CD14-positive monocyte (primary cell): ENCODE data around the gene SH3BP4. TPM values are rescaled to one million over a fixed set of nuclear protein-coding genes. Genes with fewer than 3 reads are reported as not detected.

ENCODE experiments used
- DNase-seq, 3 donors: peaks; one replicate each; pipeline ENCODE4 v3.0.0-alpha.2; 2011 to 2022
- H2AFZ ChIP-seq: 2 replicates; pipeline ENCODE4 v1.6.0; 2012; ENCODE audit warnings: mild to moderate bottlenecking, low read depth, low read length, inconsistent platforms; ENCODE audit not compliant: insufficient read depth, poor library complexity, severe bottlenecking
- H3K27ac ChIP-seq, 2 donors: 1 replicate in 1 of 2; 2 replicates in 1 of 2; pipeline ENCODE4 v1.5.1; 2012 to 2013; ENCODE audit warnings: low read length in 2 of 2, control low read depth in 1 of 2, inconsistent platforms in 1 of 2, low read depth in 1 of 2, mild to moderate bottlenecking in 1 of 2
- H3K27me3 ChIP-seq, 2 donors: one replicate each; pipeline versions ENCODE4 v1.6.0 to v1.6.1; 2011 to 2013; ENCODE audit warnings: low read length in 2 of 2; ENCODE audit not compliant: control insufficient read depth in 2 of 2, insufficient read depth in 2 of 2
- H3K36me3 ChIP-seq, 2 donors: replicated peaks in 1 of 2; 1 replicate in 1 of 2; 2 replicates in 1 of 2; pipeline versions ENCODE4 v1.5.1 to v1.6.1; 2012 to 2013; ENCODE audit warnings: low read length in 2 of 2, control low read depth in 1 of 2, inconsistent platforms in 1 of 2, mild to moderate bottlenecking in 1 of 2; ENCODE audit not compliant: insufficient read depth in 2 of 2, control insufficient read depth in 1 of 2
- H3K4me1 ChIP-seq, 2 donors: 1 replicate in 1 of 2; 2 replicates in 1 of 2; pipeline versions ENCODE4 v1.5.1 to v1.6.1; 2012 to 2013; ENCODE audit warnings: low read length in 2 of 2, control low read depth in 1 of 2, inconsistent platforms in 1 of 2, mild to moderate bottlenecking in 1 of 2, moderate library complexity in 1 of 2; ENCODE audit not compliant: insufficient read depth in 2 of 2, control insufficient read depth in 1 of 2
- H3K4me2 ChIP-seq: replicated peaks from 2 replicates; pipeline ENCODE3; 2012; ENCODE audit warnings: low read length, moderate library complexity, mild to moderate bottlenecking; ENCODE audit not compliant: poor library complexity, severe bottlenecking; ENCODE audit errors: extremely low read depth
- H3K4me3 ChIP-seq, 3 experiments: fragments of 200-600 bp in 1 of 3; sonication (generic) in 1 of 3; replicated peaks in 1 of 3; 1 replicate in 2 of 3; 2 replicates in 1 of 3; pipeline ENCODE4 v1.5.1; 2011 to 2013; ENCODE audit warnings: low read length in 3 of 3, mild to moderate bottlenecking in 3 of 3, control low read depth in 2 of 3, low read depth in 2 of 3, inconsistent platforms in 1 of 3, moderate library complexity in 1 of 3
- H3K79me2 ChIP-seq: 2 replicates; pipeline ENCODE4 v1.6.0; 2012; ENCODE audit warnings: mild to moderate bottlenecking, control low read depth, inconsistent platforms, low read length, moderate library complexity; ENCODE audit not compliant: insufficient read depth
- H3K9ac ChIP-seq: 2 replicates; pipeline ENCODE4 v1.6.0; 2017; ENCODE audit warnings: low read length, mild to moderate bottlenecking; ENCODE audit not compliant: insufficient read depth, poor library complexity, severe bottlenecking
- H3K9me3 ChIP-seq, 2 donors: replicated peaks in 1 of 2; 1 replicate in 1 of 2; 2 replicates in 1 of 2; pipeline versions ENCODE4 v1.5.1 to v1.6.1; 2012 to 2013; ENCODE audit warnings: low read length in 2 of 2, control low read depth in 1 of 2; ENCODE audit not compliant: control insufficient read depth in 1 of 2, insufficient read depth in 1 of 2
- H4K20me1 ChIP-seq: 2 replicates; pipeline ENCODE4 v1.6.0; 2012; ENCODE audit warnings: mild to moderate bottlenecking, low read length, control low read depth, moderate library complexity; ENCODE audit not compliant: insufficient read depth
- H3K27ac Mint-ChIP-seq, 7 donors: one replicate each; pipeline ENCODE4 v1.8.0; 2020; ENCODE audit warnings: mild to moderate bottlenecking in 7 of 7, mixed read lengths in 7 of 7, moderate library complexity in 6 of 7, inconsistent platforms in 2 of 7
- H3K27me3 Mint-ChIP-seq, 3 donors: one replicate each; pipeline ENCODE4 v1.8.0; 2021 to 2022; ENCODE audit warnings: low read depth in 3 of 3, mild to moderate bottlenecking in 3 of 3, mixed read lengths in 3 of 3, moderate library complexity in 3 of 3, inconsistent platforms in 1 of 3
- H3K36me3 Mint-ChIP-seq, 2 donors: one replicate each; pipeline ENCODE4 v1.8.0; 2020; ENCODE audit warnings: mixed read lengths in 2 of 2, inconsistent platforms in 1 of 2, mild to moderate bottlenecking in 1 of 2
- H3K4me1 Mint-ChIP-seq: one replicate; pipeline ENCODE4 v1.8.0; 2020; ENCODE audit warnings: mild to moderate bottlenecking, mixed read lengths
- H3K4me3 Mint-ChIP-seq, 2 donors: one replicate each; pipeline ENCODE4 v1.8.0; 2020; ENCODE audit warnings: mild to moderate bottlenecking in 2 of 2, mixed read lengths in 2 of 2, moderate library complexity in 1 of 2
- H3K9me3 Mint-ChIP-seq, 7 donors: one replicate each; pipeline ENCODE4 v1.8.0; 2020 to 2022; ENCODE audit warnings: mixed read lengths in 7 of 7, mild to moderate bottlenecking in 6 of 7, moderate library complexity in 6 of 7, inconsistent platforms in 2 of 7
- WGBS: methylation state at CpG from one replicate; pipeline ENCODE4 v1.1.5; 2013; ENCODE audit warnings: missing lambda C conversion rate; ENCODE audit not compliant: insufficient coverage; 5-methylcytosine and 5-hydroxymethylcytosine counted together
- intact Hi-C, 2 donors: fragments of 100-400 bp; cut with micrococcal nuclease; formaldehyde crosslinking; loops; one replicate each; pipeline versions ENCODE4 v1.15.0 to v1.15.1; 2023
- polyA plus RNA-seq, 3 donors: library from polyadenylated mRNA; depleted of rRNA in 1 of 3; unstranded in 2 of 3; stranded (reverse) in 1 of 3; fragments of 300-500 nt in 2 of 3; fragments of >200 nt in 1 of 3; fragmentation: Illumina TruSeq in 2 of 3; gene quantifications; 1 replicate in 2 of 3; 2 replicates in 1 of 3; pipeline ENCODE4 v1.2.3, GENCODE V29; 2012 to 2021
- TF ChIP-seq, protein P1 (sequence below): fragments of 200-600 bp; IDR thresholded peaks from one replicate; pipeline ENCODE4 v1.8.0; 2022; ENCODE audit warnings: antibody characterized with exemption, mild to moderate bottlenecking

SH3BP4 gene
- polyA plus RNA-seq, 3 donors: 0.66 to 1.6 (median 1.3) TPM

DNA sequence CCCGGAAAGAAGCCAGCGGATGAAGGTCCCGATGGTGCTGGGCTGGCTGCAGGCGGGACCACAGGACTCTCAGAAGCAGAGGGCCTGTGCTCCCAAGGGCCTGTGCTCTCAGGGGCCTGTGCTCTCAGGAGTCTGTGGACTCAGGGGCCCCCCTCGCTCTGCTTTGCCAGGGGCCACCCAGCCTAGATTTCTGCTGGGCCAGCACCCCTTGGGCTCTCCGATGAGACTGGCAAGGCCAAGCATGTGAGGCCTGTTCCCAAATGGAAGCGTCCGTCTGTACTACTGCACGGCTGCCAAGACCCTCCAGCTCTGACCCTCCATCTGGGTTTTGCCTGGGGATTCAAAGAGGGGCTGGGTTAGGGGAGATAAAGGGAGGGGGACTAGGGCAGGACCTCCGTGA lies 54.6 kb downstream of the SH3BP4 start:
- Histone ChIP-seq H3K79me2 (no peaks in the 10 kb centered on the region), H3K36me3 (no peaks in the 10 kb centered on the region), H4K20me1 (no peaks in the 10 kb centered on the region), H3K4me2 (no peak overlapping the region), H3K4me1 (peaks cover 0 to 12% of the 10 kb centered on the region in 2 donors), H3K27me3 (no peaks in the 10 kb centered on the region), H3K27ac (no peak overlapping the region), H3K4me3 (no peak overlapping the region), H3K9ac (no peak overlapping the region), H3K9me3 (peaks cover 0 to 6% of the 10 kb centered on the region in 2 donors), H2AFZ (no peak overlapping the region)
- H3K36me3 Mint-ChIP-seq: no peaks in the 10 kb centered on the region
- TF ChIP-seq, protein P1, sequence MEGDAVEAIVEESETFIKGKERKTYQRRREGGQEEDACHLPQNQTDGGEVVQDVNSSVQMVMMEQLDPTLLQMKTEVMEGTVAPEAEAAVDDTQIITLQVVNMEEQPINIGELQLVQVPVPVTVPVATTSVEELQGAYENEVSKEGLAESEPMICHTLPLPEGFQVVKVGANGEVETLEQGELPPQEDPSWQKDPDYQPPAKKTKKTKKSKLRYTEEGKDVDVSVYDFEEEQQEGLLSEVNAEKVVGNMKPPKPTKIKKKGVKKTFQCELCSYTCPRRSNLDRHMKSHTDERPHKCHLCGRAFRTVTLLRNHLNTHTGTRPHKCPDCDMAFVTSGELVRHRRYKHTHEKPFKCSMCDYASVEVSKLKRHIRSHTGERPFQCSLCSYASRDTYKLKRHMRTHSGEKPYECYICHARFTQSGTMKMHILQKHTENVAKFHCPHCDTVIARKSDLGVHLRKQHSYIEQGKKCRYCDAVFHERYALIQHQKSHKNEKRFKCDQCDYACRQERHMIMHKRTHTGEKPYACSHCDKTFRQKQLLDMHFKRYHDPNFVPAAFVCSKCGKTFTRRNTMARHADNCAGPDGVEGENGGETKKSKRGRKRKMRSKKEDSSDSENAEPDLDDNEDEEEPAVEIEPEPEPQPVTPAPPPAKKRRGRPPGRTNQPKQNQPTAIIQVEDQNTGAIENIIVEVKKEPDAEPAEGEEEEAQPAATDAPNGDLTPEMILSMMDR: no peak
- WGBS: 96% methylated on average over 9 of the region's 10 CpGs
- no peak for DNase-seq
- H3K4me3 Mint-ChIP-seq: no peak overlapping the region
- peaks cover 8% of the 10 kb centered on the region for H3K4me1 Mint-ChIP-seq
- intact Hi-C loops: no loop called here
- H3K27me3 Mint-ChIP-seq: peaks cover 0 to 8% (median 3%) of the 10 kb centered on the region in 3 donors
- H3K27ac Mint-ChIP-seq: no peak overlapping the region
- H3K9me3 Mint-ChIP-seq: peaks cover 3 to 20% (median 7%) of the 10 kb centered on the region in 7 donors

DNA sequence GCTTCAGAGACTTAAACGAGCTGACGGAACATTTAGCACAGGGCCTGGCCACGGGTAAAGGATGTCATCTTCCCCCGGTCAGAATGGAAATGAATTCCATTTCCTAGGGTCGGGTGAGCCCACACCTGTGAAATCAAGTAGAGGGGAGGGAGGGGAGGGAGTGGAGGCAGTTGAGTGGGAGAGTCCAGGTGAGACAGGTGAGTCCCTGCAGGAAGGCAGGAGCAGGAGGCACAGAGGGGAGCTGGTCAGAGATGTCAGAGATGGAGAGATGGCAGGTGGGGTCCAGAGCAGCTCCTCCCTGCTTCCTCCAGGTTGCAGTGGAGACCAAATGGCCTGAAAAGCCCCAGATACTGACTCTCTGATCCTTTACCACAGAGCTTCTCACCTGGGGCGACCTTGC lies 55.2 kb downstream of the SH3BP4 start:
- H2AFZ ChIP-seq: no peak overlapping the region
- TF ChIP-seq, protein P1: no peak
- Mint-ChIP-seq H3K27ac (no peak overlapping the region), H3K36me3 (no peaks in the 10 kb centered on the region), H3K9me3 (peaks cover 3 to 21% (median 7%) of the 10 kb centered on the region in 7 donors), H3K4me3 (no peak overlapping the region), H3K4me1 (peaks cover 7% of the 10 kb centered on the region), H3K27me3 (peaks cover 0 to 8% (median 3%) of the 10 kb centered on the region in 3 donors)
- peaks cover 0 to 11% of the 10 kb centered on the region in 2 donors for H3K4me1 ChIP-seq
- no peak for DNase-seq
- WGBS: 93% methylated on average over 5 of the region's 6 CpGs
- H3K27me3 ChIP-seq: no peaks in the 10 kb centered on the region
- no peak overlapping the region for H3K9ac ChIP-seq
- no peaks in the 10 kb centered on the region for H4K20me1 ChIP-seq
- H3K9me3 ChIP-seq: peaks cover 0 to 6% of the 10 kb centered on the region in 2 donors
- H3K4me2 ChIP-seq: no peak overlapping the region
- no peak overlapping the region for H3K4me3 ChIP-seq
- H3K79me2 ChIP-seq: no peaks in the 10 kb centered on the region
- no peak overlapping the region for H3K27ac ChIP-seq
- intact Hi-C loops: no loop called here
- no peaks in the 10 kb centered on the region for H3K36me3 ChIP-seq
